Stimulated activated CD4-positive, alpha-beta T cell treated with anti-CD3 and anti-CD28 coated beads, Interleukin-1b, Interleukin-23, amount 100 ng/mL, for 4 hours (primary cell): Measurements from ENCODE around the gene FOXO1.

Experiments
- DNase-seq, 2 donors: peaks; one replicate each; pipeline ENCODE4 v3.0.0-alpha.2; 2020; ENCODE audit warnings: low read depth in 2 of 2

The FOXO1 gene

GRCh38 chr13:40509876-40510275 lies 156.6 kb downstream of the FOXO1 start:
- DNase-seq: no peak

GRCh38 chr13:40508767-40509342 lies 157.6 kb downstream of the FOXO1 start:
- no peak for DNase-seq

- DNase-seq: no peak
Measured at GRCh38 chr13:40508127-40508526, 158.3 kb downstream of the FOXO1 start.

GRCh38 chr13:40506592-40507446 lies 159.6 kb downstream of the FOXO1 start:
- no peak for DNase-seq
